ENCODE data around the gene STARD7.
"Not testable (repeated sequence)": the region's sequence is repeated elsewhere in the genome, so short reads cannot be mapped to it uniquely, and the experiment has no call there.

STARD7 gene

GRCh38 chr2:96233880-96234316, 25.3 kb upstream of the STARD7 start:
- no peak for DNase-seq

GRCh38 chr2:96233436-96233835, 24.8 kb upstream of the STARD7 start:
- DNase-seq = no peak

- no peak for DNase-seq
Measured at GRCh38 chr2:96231316-96231715, 22.7 kb upstream of the STARD7 start.

GRCh38 chr2:96225016-96225533, 16.4 kb upstream of the STARD7 start:
- no peak for DNase-seq

- DNase-seq = not testable (repeated sequence)
Measured at GRCh38 chr2:96221106-96221505, 12.5 kb upstream of the STARD7 start.

- not testable (repeated sequence) for DNase-seq
Measured at GRCh38 chr2:96219959-96220358, 11.3 kb upstream of the STARD7 start.

- DNase-seq = no peak
Measured at GRCh38 chr2:96218508-96219131, 10.0 kb upstream of the STARD7 start.

- DNase-seq = no peak
Measured at GRCh38 chr2:96214554-96214953, 5.9 kb upstream of the STARD7 start.

GRCh38 chr2:96213379-96213778, 4.8 kb upstream of the STARD7 start:
- DNase-seq = no peak

GRCh38 chr2:96212339-96212738, 3.7 kb upstream of the STARD7 start:
- DNase-seq = no peak

GRCh38 chr2:96209729-96210085, 1.1 kb upstream of the STARD7 start:
- no peak for DNase-seq

- no peak for DNase-seq
Measured at GRCh38 chr2:96209011-96209728, 543 bp upstream of the STARD7 start.

GRCh38 chr2:96207774-96208142, 869 bp downstream of the STARD7 start:
- no peak for DNase-seq

GRCh38 chr2:96207073-96207773, 1.4 kb downstream of the STARD7 start:
- no peak for DNase-seq

- no peak for DNase-seq
Measured at GRCh38 chr2:96205888-96206287, 2.7 kb downstream of the STARD7 start.

GRCh38 chr2:96204836-96205624, 3.6 kb downstream of the STARD7 start:
- no peak for DNase-seq

- no peak for DNase-seq
Measured at GRCh38 chr2:96203130-96204028, 5.2 kb downstream of the STARD7 start.

- no peak for DNase-seq
Measured at GRCh38 chr2:96202152-96202854, 6.3 kb downstream of the STARD7 start.

GRCh38 chr2:96201338-96201737, 7.3 kb downstream of the STARD7 start:
- no peak for DNase-seq

GRCh38 chr2:96198921-96199320, 9.7 kb downstream of the STARD7 start:
- DNase-seq = no peak

- no peak for DNase-seq
Measured at GRCh38 chr2:96197546-96198255, 10.9 kb downstream of the STARD7 start.

All from NCI-H1092 (cell line).